Smooth muscle cell (in vitro differentiated cells): ENCODE results near the gene PSMA7. TPM values are rescaled to one million over a fixed set of nuclear protein-coding genes. Genes with fewer than 3 reads are reported as not detected.

Experiments used
- DNase-seq: peaks from one replicate; lab custom pipeline; 2025; ENCODE audit not compliant: unreplicated experiment; lab: John Stamatoyannopoulos, UW
- H2AFZ ChIP-seq: fragments of 200-600 bp; sonication (generic); 2 replicates; pipeline ENCODE4 v1.6.0; 2016; ENCODE audit warnings: antibody characterized with exemption, low read depth, mild to moderate bottlenecking
- H3F3A ChIP-seq: fragments of 200-600 bp; sonication (generic); 2 replicates; pipeline ENCODE4 v1.6.0; 2017; ENCODE audit warnings: antibody characterized with exemption, low read depth
- H3K27ac ChIP-seq: fragments of 200-600 bp; sonication (generic); 2 replicates; pipeline ENCODE4 v1.5.1; 2016; ENCODE audit warnings: low read depth, mild to moderate bottlenecking
- H3K27me3 ChIP-seq: fragments of 200-600 bp; sonication (generic); 2 replicates; pipeline ENCODE4 v1.6.1; 2016; ENCODE audit warnings: low read depth, mild to moderate bottlenecking
- H3K36me3 ChIP-seq: fragments of 200-600 bp; sonication (generic); 2 replicates; pipeline ENCODE4 v1.5.1; 2016; ENCODE audit warnings: low read depth
- H3K4me1 ChIP-seq: fragments of 200-600 bp; sonication (generic); 2 replicates; pipeline ENCODE4 v1.5.1; 2016; ENCODE audit warnings: low read depth
- H3K4me2 ChIP-seq: fragments of 200-600 bp; sonication (generic); 2 replicates; pipeline ENCODE4 v1.6.0; 2016; ENCODE audit warnings: mild to moderate bottlenecking
- H3K4me3 ChIP-seq: fragments of 200-600 bp; sonication (generic); 2 replicates; pipeline ENCODE4 v1.5.1; 2016; ENCODE audit warnings: mild to moderate bottlenecking
- H3K79me2 ChIP-seq: fragments of 200-600 bp; sonication (generic); 2 replicates; pipeline ENCODE4 v1.6.0; 2016; ENCODE audit warnings: low read depth, mild to moderate bottlenecking
- H3K9ac ChIP-seq: fragments of 200-600 bp; sonication (generic); 2 replicates; pipeline ENCODE4 v1.6.0; 2016; ENCODE audit warnings: low read depth
- H3K9me3 ChIP-seq: fragments of 200-600 bp; sonication (generic); replicated peaks from 2 replicates; pipeline ENCODE4 v1.5.1; 2016; ENCODE audit warnings: low read depth
- H4K20me1 ChIP-seq: fragments of 200-600 bp; sonication (generic); 2 replicates; pipeline ENCODE4 v1.6.0; 2016; ENCODE audit warnings: low read depth
- CTCF ChIP-seq: fragments of 200-600 bp; sonication (generic); IDR thresholded peaks from 2 replicates; pipeline ENCODE4 v1.5.1; 2017; ENCODE audit warnings: borderline replicate concordance, mild to moderate bottlenecking, antibody characterized with exemption; ENCODE audit not compliant: insufficient read depth, poor library complexity, severe bottlenecking
- WGBS: methylation state at CpG from one replicate; pipeline ENCODE4 v1.1.7; 2016; ENCODE audit warnings: low lambda C conversion rate; 5-methylcytosine and 5-hydroxymethylcytosine counted together
- polyA plus RNA-seq: library from polyadenylated mRNA; unstranded; fragments of >200 nt; fragmentation: Nextera tagmentation; extraction: Ambion mirVana; gene quantifications from 2 replicates; pipeline ENCODE4 v1.2.1, GENCODE V29; 2016
- total RNA-seq: library from RNA; depleted of rRNA; stranded (reverse); fragments of >200 nt; gene quantifications from 2 replicates; pipeline ENCODE4 v1.2.3, GENCODE V29; 2014

PSMA7 gene
- total and polyA plus RNA-seq, 2 experiments from 2014 or later, result 297 to 473 TPM

- WGBS, result 91% methylated on average over 5 of the region's 5 CpGs
Measured at GRCh38 chr20:62119115-62119514, 24.1 kb downstream of the PSMA7 start.

GRCh38 chr20:62118113-62119043 is 24.8 kb downstream of the PSMA7 start:
- DNase-seq, result no peak
- H3K27me3 ChIP-seq, result peaks cover 3% of the 10 kb centered on the region
- WGBS, result 87% methylated on average over 21 of the region's 21 CpGs

More at GRCh38 chr20:62119115-62119514, 24.1 kb downstream of the PSMA7 start:
- no peak overlapping the region for H3K9ac ChIP-seq
- DNase-seq, result no peak
- H3K4me2 ChIP-seq, result no peak overlapping the region
- H4K20me1 ChIP-seq, result peaks cover 13% of the 10 kb centered on the region
- H3K36me3 ChIP-seq, result no peaks in the 10 kb centered on the region
- no peak overlapping the region for H3K27ac ChIP-seq
- H2AFZ ChIP-seq, result no peak overlapping the region
- H3K4me1 ChIP-seq, result peaks cover 16% of the 10 kb centered on the region
- no peak overlapping the region for H3K4me3 ChIP-seq
- no peaks in the 10 kb centered on the region for H3K9me3 ChIP-seq
- H3K27me3 ChIP-seq, result peaks cover 3% of the 10 kb centered on the region
- no peaks in the 10 kb centered on the region for H3F3A ChIP-seq
- TF ChIP-seq CTCF, result no peak
- peaks cover 9% of the 10 kb centered on the region for H3K79me2 ChIP-seq

GRCh38 chr20:62117658-62118057 is 25.5 kb downstream of the PSMA7 start:
- TF ChIP-seq CTCF, result no peak
- WGBS, result 77% methylated on average over 15 of the region's 15 CpGs
- H3K36me3 ChIP-seq, result no peaks in the 10 kb centered on the region

More at GRCh38 chr20:62118113-62119043, 24.8 kb downstream of the PSMA7 start:
- Histone ChIP-seq H3K4me2 (no peak overlapping the region), H3F3A (no peaks in the 10 kb centered on the region), H3K36me3 (no peaks in the 10 kb centered on the region), H3K4me3 (no peak overlapping the region), H3K9ac (no peak overlapping the region), H3K27ac (no peak overlapping the region), H4K20me1 (peaks cover 6% of the 10 kb centered on the region), H2AFZ (no peak overlapping the region), H3K79me2 (peaks cover 6% of the 10 kb centered on the region), H3K9me3 (no peaks in the 10 kb centered on the region), H3K4me1 (peaks cover 10% of the 10 kb centered on the region)
- no peak for TF ChIP-seq CTCF

More at GRCh38 chr20:62117658-62118057, 25.5 kb downstream of the PSMA7 start:
- no peak for DNase-seq
- H3K79me2 ChIP-seq, result no peaks in the 10 kb centered on the region
- peaks cover 3% of the 10 kb centered on the region for H3K27me3 ChIP-seq
- H4K20me1 ChIP-seq, result no peaks in the 10 kb centered on the region
- H3K4me2 ChIP-seq, result no peak overlapping the region
- no peaks in the 10 kb centered on the region for H3K9me3 ChIP-seq
- no peak overlapping the region for H3K27ac ChIP-seq
- H3K9ac ChIP-seq, result no peak overlapping the region
- H3F3A ChIP-seq, result no peaks in the 10 kb centered on the region
- peaks cover 6% of the 10 kb centered on the region for H3K4me1 ChIP-seq
- no peak overlapping the region for H3K4me3 ChIP-seq
- H2AFZ ChIP-seq, result no peak overlapping the region
